Esophagus (tissue), 2 donors: ENCODE measurements around the gene DDX3X. TPM values are rescaled to one million over a fixed set of nuclear protein-coding genes. Genes with fewer than 3 reads are reported as not detected.
A peak's percentile ranks its signal among the peaks of the same experiment; 100 is the strongest.
"Not testable (repeated sequence)": the region's sequence is repeated elsewhere in the genome, so short reads cannot be mapped to it uniquely, and the experiment has no call there.

Source experiments
- H3K27ac ChIP-seq, 2 donors: one replicate each; pipeline ENCODE4 v1.5.1; 2013; ENCODE audit warnings: low read depth in 2 of 2, mild to moderate bottlenecking in 2 of 2, inconsistent platforms in 1 of 2, low read length in 1 of 2, moderate library complexity in 1 of 2
- H3K27me3 ChIP-seq, 2 donors: one replicate each; pipeline ENCODE4 v1.6.1; 2013; ENCODE audit warnings: low read length in 2 of 2, control low read depth in 1 of 2, mild to moderate bottlenecking in 1 of 2; ENCODE audit not compliant: insufficient read depth in 2 of 2, control insufficient read depth in 1 of 2
- H3K36me3 ChIP-seq, 2 donors: one replicate each; pipeline ENCODE4 v1.6.1; 2013; ENCODE audit warnings: low read length in 1 of 2; ENCODE audit not compliant: control insufficient read depth in 2 of 2, insufficient read depth in 2 of 2
- H3K4me1 ChIP-seq, 2 donors: one replicate each; pipeline ENCODE4 v1.6.1; 2013; ENCODE audit warnings: low read length in 1 of 2; ENCODE audit not compliant: control insufficient read depth in 2 of 2, insufficient read depth in 2 of 2
- H3K4me3 ChIP-seq, 2 donors: one replicate each; pipeline ENCODE4 v1.5.1; 2013; ENCODE audit warnings: low read length in 2 of 2, mild to moderate bottlenecking in 2 of 2, low read depth in 1 of 2, moderate library complexity in 1 of 2
- H3K9me3 ChIP-seq, 2 donors: one replicate each; pipeline ENCODE4 v1.6.1; 2013; ENCODE audit warnings: mild to moderate bottlenecking in 2 of 2, low read depth in 1 of 2, low read length in 1 of 2, moderate library complexity in 1 of 2; ENCODE audit not compliant: control insufficient read depth in 2 of 2, insufficient read depth in 1 of 2
- WGBS, 2 donors: extraction: QIAGEN DNeasy Blood & Tissue Kit; methylation state at CpG; one replicate each; pipeline ENCODE4 v1.1.7; 2013; 5-methylcytosine and 5-hydroxymethylcytosine counted together
- polyA plus RNA-seq, 2 donors: library from polyadenylated mRNA; stranded (reverse); fragments of 200-250 nt; gene quantifications; one replicate each; pipeline ENCODE4 v1.2.3, GENCODE V29; 2013
- donor health status: healthy with polysubstance abuse.
- donor health status: Bipolar disorder and iron deficiency.

Gene DDX3X
- polyA plus RNA-seq: 100 to 1,000 TPM in 1 of 2 donors, 10 to 100 TPM in 1; 63.5 to 111 TPM

DNA sequence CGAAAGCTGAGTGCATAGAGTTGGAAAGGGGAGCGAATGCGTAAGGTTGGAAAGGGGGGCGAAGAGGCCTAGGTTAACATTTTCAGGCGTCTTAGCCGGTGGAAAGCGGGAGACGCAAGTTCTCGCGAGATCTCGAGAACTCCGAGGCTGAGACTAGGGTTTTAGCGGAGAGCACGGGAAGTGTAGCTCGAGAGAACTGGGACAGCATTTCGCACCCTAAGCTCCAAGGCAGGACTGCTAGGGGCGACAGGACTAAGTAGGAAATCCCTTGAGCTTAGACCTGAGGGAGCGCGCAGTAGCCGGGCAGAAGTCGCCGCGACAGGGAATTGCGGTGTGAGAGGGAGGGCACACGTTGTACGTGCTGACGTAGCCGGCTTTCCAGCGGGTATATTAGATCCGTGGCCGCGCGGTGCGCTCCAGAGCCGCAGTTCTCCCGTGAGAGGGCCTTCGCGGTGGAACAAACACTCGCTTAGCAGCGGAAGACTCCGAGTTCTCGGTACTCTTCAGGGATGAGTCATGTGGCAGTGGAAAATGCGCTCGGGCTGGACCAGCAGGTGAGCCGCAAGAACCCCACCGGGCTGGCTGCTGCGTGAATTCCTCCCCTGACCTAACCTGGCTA lies at the start of gene DDX3X:
Gene DDX3X, plus strand, starts transcription at position 419 of the 619 bp plus-strand sequence. Its CDS starts 91 bp downstream, at position 510.
- Histone ChIP-seq H3K9me3 (no peaks in the 10 kb centered on the region), H3K4me1 (no peaks in the 10 kb centered on the region), H3K27ac (peak within 1 kb of the TSS; percentile 100), H3K4me3 (peak within 1 kb of the TSS; percentile 86 to 95), H3K36me3 (no peaks in the 10 kb centered on the region), H3K27me3 (no peaks in the 10 kb centered on the region)
- 0 to 1% methylated on average over 47 of the region's 47 CpGs for WGBS, 2 donors

DNA sequence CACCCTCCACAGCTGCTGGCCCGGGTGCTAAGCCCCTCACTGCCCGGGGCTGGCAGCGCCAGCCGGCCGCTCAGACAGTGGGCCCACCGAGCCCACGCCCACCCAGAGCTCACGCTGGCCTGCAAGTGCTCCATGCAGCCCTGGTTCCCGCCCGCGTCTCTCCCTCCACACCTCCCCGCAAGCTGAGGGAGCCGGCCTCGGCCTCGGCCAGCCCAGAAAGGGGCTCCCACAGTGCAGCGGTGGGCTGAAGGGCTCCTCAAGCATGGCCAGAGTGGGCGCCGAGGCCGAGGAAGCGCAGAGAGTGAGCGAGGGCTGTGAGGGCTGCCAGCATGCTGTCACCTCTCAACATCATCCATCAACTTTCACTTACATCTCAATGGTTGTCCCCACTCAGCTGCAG lies 48.0 kb upstream of the DDX3X start:
- not testable (repeated sequence) for H3K4me1 ChIP-seq, H3K4me3 ChIP-seq, H3K27ac ChIP-seq, H3K27me3 ChIP-seq, H3K36me3 ChIP-seq, H3K9me3 ChIP-seq
- WGBS, 2 donors: 95 to 97% methylated on average over 19 to 21 of the region's 21 CpGs

GRCh38 chrX:41288641-41289040 lies 45.3 kb upstream of the DDX3X start:
- Histone ChIP-seq H3K27ac (no peak overlapping the region), H3K4me3 (no peak overlapping the region), H3K4me1 (no peaks in the 10 kb centered on the region), H3K27me3 (no peaks in the 10 kb centered on the region), H3K9me3 (no peaks in the 10 kb centered on the region), H3K36me3 (no peaks in the 10 kb centered on the region)
- 82 to 87% methylated on average over 6 of the region's 6 CpGs for WGBS, 2 donors

DNA sequence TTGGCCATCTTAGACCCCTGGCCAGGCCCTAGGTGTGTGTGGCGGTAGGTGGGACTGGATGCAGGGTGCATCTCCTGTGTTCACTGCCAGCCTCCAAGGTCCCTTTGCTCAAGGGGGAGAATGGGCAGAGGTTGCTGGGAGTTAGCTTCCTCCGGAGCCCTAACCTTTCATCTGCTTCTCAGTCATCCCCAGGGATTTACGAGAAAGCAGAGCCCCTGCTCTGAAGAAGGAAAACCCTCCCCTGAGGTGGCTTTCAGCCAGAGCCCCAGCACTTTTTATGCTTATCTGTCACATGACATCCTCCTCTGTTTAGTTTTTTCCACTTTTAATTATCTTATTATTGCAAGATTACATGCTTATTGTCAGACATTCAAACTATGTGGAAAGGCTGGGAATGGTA lies 44.9 kb upstream of the DDX3X start:
- Histone ChIP-seq H3K4me3 (no peak overlapping the region), H3K9me3 (no peaks in the 10 kb centered on the region), H3K27me3 (no peaks in the 10 kb centered on the region), H3K36me3 (no peaks in the 10 kb centered on the region), H3K27ac (no peak overlapping the region), H3K4me1 (no peaks in the 10 kb centered on the region)
- 73 to 75% methylated on average over 3 of the region's 3 CpGs for WGBS, 2 donors

GRCh38 chrX:41291309-41291708 lies 42.7 kb upstream of the DDX3X start:
- Histone ChIP-seq H3K4me3 (no peak overlapping the region), H3K36me3 (no peaks in the 10 kb centered on the region), H3K4me1 (no peaks in the 10 kb centered on the region), H3K9me3 (no peaks in the 10 kb centered on the region), H3K27ac (no peak overlapping the region), H3K27me3 (no peaks in the 10 kb centered on the region)

GRCh38 chrX:41293269-41293668 lies 40.7 kb upstream of the DDX3X start:
- H3K4me1 ChIP-seq: no peaks in the 10 kb centered on the region
- H3K27ac ChIP-seq: no peak overlapping the region
- no peaks in the 10 kb centered on the region for H3K36me3 ChIP-seq
- H3K27me3 ChIP-seq: no peaks in the 10 kb centered on the region
- H3K9me3 ChIP-seq: no peaks in the 10 kb centered on the region
- WGBS, 2 donors: 83 to 91% methylated on average over 6 of the region's 6 CpGs
- H3K4me3 ChIP-seq: no peak overlapping the region

- Histone ChIP-seq H3K4me1 (no peaks in the 10 kb centered on the region), H3K27me3 (no peaks in the 10 kb centered on the region), H3K27ac (no peak overlapping the region), H3K9me3 (no peaks in the 10 kb centered on the region), H3K36me3 (no peaks in the 10 kb centered on the region), H3K4me3 (no peak overlapping the region)
- 82 to 83% methylated on average over 5 of the region's 5 CpGs for WGBS, 2 donors
These were observed 33.1 kb upstream of the DDX3X start for GRCh38 chrX:41300758-41301437.

DNA sequence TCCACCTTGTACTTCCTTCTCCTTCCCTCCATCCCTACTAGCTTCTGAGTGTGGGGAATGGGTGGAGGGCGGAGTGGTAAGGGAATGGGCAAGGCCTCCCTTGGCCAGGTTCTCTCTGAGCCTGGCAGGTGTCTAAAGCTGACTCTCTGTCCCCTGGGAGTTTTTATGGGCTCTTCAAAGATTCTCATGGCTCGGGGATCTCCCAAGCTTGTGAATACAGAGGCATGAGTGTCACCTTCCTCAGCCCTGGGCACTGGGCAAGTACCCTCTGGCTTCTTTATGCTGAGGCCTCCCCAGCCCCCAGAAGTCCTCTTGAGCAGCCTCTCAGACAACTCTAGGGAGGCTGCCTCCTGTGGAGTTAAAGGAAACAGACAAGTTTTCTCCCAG lies 32.5 kb upstream of the DDX3X start:
- Histone ChIP-seq H3K4me1 (no peaks in the 10 kb centered on the region), H3K4me3 (no peak overlapping the region), H3K9me3 (no peaks in the 10 kb centered on the region), H3K36me3 (no peaks in the 10 kb centered on the region), H3K27ac (no peak overlapping the region), H3K27me3 (no peaks in the 10 kb centered on the region)
- WGBS, 2 donors: 83 to 100% methylated on average over 2 of the region's 2 CpGs

DNA sequence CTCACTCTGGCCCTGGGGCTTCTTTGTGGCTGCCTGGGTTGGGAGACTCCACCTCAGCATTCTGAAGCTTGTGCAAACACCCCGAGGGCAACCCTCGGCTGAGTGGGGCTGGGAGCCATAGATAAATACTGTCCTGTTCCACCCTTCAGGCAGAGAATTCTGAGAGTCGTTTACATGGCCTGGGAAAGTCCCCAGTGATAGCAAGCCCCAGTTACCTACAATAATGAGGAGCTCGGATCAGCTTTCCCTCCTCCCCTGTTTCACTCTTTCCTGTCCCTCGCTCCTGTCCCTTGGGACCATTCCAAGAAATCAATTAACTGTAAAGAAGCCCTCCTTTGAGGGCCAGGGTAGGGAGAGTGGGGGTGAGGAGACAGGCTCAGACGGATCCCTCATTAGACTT lies 31.6 kb upstream of the DDX3X start:
- Histone ChIP-seq H3K27ac (no peak overlapping the region), H3K27me3 (no peaks in the 10 kb centered on the region), H3K4me3 (no peak overlapping the region), H3K9me3 (no peaks in the 10 kb centered on the region), H3K4me1 (no peaks in the 10 kb centered on the region), H3K36me3 (no peaks in the 10 kb centered on the region)
- 42 to 57% methylated on average over 6 of the region's 6 CpGs for WGBS, 2 donors

GRCh38 chrX:41303013-41303412 lies 30.9 kb upstream of the DDX3X start:
- Histone ChIP-seq H3K36me3 (no peaks in the 10 kb centered on the region), H3K27ac (no peak overlapping the region), H3K9me3 (no peaks in the 10 kb centered on the region), H3K4me3 (no peak overlapping the region), H3K27me3 (no peaks in the 10 kb centered on the region), H3K4me1 (no peaks in the 10 kb centered on the region)
- 74 to 80% methylated on average over 6 of the region's 6 CpGs for WGBS, 2 donors
